Measurements from ENCODE around the gene OR13C5.
"Not testable (repeated sequence)": the region's sequence is repeated elsewhere in the genome, so short reads cannot be mapped to it uniquely, and the experiment has no call there.

The OR13C5 gene, protein sequence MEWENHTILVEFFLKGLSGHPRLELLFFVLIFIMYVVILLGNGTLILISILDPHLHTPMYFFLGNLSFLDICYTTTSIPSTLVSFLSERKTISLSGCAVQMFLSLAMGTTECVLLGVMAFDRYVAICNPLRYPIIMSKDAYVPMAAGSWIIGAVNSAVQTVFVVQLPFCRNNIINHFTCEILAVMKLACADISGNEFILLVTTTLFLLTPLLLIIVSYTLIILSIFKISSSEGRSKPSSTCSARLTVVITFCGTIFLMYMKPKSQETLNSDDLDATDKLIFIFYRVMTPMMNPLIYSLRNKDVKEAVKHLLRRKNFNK

DNA sequence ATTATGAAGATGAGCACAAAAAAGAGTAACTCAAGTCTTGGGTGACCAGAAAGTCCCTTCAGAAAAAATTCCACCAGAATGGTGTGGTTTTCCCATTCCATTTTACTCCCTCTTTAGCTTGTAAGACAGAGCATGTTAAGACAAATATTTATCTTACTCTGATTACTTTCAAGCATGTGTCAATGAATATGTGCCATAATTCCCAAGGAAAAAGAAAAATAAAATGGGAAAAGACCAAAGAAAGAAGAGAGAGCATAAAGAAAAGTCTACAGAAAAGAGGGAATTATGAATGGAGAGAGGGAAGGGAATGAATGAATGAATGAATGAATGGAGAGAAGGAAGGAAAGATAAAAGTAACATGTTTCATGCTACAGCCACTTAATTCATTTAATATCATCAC is at the start of gene OR13C5:
OR13C5 (minus strand) TSS at position 101 of the 400 bp plus-strand sequence; CDS start at position 101, 0 bp downstream.
- DNase-seq (ENCODE audit: low spot score), result not testable (repeated sequence)

DNA sequence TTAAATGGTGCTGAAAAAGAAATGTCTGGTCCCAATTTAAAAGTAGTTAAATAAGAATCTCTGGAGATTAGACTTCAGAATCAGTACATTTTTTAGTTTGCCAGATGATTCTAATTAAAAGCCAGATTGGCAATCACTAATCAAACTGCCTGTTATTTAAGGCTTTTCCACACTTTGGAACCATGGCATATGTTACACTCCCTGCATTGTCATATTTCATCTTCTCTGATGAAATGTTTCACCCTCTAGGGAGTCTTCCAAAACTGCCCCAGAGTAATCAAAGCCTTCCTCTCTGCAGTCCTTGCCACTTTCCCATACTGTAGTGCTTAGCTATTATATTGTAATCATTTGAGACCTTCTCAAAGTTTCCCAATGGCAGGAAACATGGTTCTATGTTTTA is 36.2 kb upstream of the OR13C5 start:
- no peak for DNase-seq (ENCODE audit: low spot score)

DNA sequence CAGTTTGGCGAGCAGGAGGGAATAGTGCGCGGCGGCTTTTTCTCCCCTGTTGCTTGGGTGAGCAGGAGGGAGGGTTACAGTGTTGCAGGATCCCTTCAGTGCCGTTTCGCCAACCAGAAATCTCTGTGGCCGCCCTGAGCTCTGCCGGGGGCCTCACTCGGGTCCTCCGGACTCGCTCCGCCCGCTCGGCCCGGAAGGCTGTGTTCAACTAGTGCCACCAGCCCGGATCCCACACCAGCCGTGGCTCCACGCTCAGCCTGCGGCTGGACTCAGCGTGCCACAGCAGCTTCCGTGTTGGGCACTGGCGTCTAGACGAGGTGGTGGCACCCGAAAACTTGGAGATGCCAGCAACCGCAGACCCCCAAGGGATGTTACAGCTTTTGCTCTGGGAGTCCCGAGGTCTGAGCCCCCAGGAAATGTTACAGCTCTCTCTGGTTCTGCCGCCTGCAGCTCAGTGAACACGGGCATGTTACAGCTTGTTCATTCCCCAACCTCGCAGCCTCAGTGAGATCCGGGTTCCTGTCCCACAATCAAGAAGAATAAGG is 34.8 kb upstream of the OR13C5 start:
- DNase-seq (ENCODE audit: low spot score), result no peak

DNA sequence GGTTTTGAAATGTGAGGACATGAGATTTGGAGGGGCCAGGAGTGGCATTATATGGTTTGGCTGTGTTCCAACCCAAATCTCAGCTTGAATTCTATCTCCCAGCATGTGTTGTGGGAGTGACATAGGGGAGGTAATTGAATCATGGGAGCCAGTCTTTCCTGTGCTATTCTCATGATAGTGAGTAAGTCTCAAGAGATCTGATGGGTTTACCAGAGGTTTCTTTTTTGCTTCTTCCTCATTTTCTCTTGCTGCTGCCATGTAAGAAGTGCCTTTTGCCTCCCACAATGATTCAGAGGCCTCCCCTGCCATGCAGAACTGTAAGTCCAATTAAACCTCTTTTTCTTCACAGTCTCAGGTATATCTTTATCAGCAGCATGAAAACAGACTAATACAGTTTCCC is 26.8 kb upstream of the OR13C5 start:
- DNase-seq (ENCODE audit: low spot score), result not testable (repeated sequence)

DNA sequence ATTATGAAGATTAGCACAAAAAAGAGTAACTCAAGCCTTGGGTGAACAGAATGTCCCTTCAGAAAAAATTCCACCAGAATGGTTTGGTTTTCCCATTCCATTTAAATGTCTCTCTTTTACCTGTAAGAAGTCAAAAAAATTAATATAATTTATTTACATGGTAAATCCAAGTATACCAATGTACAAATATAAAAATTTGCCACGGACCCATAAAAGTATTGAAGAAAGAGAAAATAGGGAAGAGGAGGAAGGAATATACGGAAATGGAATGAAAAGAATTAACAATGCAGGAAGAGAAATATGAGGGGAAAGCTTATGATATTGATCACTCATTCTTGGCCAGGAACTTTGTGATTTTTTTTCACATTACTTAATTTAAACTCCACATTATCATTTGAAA is 18.9 kb upstream of the OR13C5 start, which contains the start of gene OR13C9:
OR13C9 (minus strand) TSS at position 101 of the 400 bp plus-strand sequence; CDS start at position 101, 0 bp downstream.
- DNase-seq (ENCODE audit: low spot score), result no peak

DNA sequence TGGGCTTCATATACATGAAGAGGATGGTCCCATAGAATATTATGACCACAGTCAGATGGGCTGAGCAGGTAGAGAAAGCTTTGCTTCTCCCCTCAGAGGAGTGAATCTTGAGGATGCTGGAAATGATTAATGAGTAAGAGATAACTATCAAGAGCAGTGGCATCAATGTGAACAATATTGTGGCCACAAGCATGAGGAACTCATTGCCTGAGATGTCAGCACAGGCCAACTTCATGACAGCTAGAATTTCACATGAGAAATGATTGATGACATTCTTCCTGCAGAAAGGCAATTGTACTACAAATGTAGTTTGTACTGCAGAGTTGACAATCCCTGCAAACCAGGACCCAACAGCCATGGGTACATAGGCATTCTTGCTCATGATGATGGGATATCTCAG is 18.2 kb upstream of the OR13C5 start:
- DNase-seq (ENCODE audit: low spot score), result no peak

DNA sequence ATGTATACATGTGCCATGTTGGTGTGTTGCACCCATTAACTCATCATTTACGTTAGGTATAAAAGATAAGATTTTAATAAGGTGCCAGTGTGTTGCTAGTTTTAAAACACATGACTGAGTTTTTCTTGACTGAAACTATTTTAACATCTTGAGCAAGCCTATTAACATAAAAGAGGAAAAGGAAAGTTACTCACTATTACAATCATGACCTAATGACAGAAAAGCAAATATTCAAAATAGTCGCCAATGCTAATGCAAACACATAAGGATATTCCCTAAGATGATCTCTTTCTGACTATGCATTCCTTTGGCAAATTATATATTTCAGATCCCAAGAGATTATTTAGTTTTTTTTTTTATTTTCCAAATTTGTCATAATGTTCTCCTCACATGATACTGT is 12.0 kb upstream of the OR13C5 start:
- DNase-seq (ENCODE audit: low spot score), result no peak

DNA sequence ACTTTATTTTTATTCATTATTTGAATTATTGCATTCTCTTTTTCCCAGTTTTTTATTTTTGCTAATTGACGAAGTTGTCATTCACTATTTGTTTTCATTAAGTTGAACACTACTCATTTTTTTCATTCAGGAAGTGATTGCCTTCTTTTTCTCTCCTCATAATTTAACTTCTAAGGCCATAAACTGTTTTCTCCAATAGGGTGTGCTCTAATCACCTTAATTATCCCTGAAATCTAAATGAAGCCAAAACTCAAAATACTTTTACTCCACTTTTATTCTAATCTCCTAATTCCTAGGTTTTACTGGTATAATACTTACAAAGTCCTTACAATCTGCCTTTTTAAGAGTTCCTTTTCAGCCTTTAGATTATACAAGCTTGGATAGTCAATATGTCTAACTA is 9.1 kb upstream of the OR13C5 start:
- no peak for DNase-seq (ENCODE audit: low spot score)

DNA sequence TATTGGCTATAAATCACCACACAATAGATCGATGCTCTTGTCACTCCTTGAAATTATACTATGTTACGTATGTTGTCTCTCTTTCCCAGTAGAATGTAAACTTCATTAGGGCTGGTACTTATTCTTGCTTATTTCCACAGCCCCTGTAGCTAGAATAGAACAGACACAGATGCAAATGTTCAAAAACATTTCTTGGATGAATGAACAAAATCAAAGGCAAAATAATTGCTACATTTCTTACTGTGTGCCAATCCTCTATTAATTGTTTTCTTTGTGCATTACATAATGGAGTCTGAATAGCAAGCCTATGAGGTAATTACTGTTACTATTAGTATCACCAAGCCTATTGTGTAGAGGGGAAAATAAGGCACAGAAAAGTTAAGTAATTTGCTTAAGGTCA is 6.9 kb upstream of the OR13C5 start:
- DNase-seq (ENCODE audit: low spot score), result peak; percentile 3

DNA sequence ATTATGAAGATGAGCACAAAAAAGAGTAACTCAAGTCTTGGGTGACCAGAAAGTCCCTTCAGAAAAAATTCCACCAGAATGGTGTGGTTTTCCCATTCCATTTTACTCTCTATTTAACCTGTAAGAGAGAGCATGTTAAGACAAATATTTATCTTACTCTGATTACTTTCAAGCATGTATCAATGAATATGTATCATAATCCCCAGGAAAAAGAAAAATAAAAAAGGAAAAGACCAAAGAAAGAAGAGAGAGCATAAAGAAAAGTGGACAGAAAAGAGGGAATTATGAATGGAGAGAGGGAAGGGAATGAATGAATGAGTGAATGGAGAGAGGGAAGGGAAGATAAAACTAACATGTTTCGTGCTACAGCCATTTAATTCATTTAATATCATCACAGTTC is 6.3 kb upstream of the OR13C5 start, which contains the start of gene OR13C2:
OR13C2 (minus strand) TSS at position 101 of the 400 bp plus-strand sequence; CDS start at position 101, 0 bp downstream.
- DNase-seq (ENCODE audit: low spot score), result not testable (repeated sequence)

DNA sequence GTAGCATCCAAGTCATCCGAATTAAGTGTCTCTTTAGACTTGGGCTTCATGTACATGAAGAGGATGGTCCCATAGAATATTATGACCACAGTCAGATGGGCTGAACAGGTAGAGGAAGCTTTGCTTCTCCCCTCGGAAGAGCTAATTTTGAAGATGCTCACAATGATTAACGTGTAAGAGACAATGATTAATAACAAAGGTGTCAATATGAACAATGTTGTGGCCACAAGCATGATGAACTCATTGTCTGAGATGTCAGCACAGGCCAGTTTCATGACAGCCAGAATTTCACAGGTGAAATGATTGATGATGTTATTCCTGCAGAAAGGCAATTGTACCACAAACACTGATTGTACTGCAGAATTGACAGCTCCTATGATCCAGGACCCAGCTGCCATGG is 5.6 kb upstream of the OR13C5 start:
- no peak for DNase-seq (ENCODE audit: low spot score)

DNA sequence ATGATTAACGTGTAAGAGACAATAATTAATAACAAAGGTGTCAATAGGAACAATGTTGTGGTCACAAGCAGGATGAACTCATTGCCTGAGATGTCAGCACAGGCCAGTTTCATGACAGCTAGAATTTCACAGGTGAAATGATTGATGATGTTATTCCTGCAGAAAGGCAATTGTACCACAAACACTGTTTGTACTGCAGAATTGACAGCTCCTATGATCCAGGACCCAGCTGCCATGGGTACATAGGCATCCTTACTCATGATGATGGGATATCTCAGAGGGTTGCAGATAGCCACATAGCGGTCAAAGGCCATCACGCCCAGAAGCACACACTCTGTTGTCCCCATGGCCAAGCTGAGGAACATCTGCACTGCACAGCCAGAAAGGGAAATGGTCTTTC is 464 bp downstream of the OR13C5 start:
- not testable (repeated sequence) for DNase-seq (ENCODE audit: low spot score)

DNA sequence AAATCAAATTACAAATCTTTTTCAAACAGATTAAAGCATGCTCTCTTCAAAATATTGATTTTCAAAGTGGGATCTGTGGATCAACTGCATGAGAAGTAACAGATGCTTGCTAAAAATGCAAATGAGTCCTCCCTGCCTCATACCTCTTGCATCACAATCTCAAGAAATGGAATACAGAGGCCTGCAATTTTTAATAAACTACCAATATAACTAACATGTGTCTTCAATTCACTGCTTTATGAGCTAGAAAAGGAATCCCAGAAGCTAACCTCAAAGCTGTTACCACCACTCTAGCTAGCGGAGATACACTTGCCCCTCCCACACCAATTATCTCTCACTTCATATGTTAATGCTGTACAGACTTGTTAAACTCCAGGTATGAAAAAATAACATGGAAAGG is 9.6 kb downstream of the OR13C5 start:
- no peak for DNase-seq (ENCODE audit: low spot score)

DNA sequence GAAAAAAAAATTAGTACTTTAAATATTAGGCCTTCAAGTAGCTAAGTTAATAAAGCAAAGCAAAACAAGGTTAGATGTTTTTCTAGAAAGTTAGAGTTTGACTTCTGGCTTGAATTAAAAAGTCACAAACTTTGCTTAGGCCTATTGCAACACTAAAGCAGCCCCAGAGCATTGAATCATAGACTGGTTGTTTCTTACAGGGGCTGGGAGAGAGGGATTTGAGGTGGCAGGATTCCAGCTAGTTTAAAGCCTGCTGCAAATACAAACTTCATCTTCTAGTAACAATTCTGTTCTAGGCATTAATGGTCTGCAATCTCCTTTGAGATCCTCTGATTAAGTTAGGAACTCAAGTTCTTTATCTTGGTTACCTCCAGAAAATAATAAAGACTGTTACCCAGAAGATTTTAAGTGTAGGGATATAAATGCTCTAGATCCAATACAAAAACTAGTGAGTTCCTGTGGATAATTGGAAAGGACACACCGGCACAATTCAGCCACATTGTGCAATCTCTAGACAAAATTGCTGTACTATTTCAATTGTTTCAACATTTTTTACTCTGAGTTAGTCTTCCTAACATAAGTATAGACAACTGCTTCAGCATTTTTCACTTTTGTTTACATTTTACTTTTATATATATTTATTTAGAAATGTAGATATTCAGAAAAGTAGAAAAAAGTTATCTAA is 12.6 kb downstream of the OR13C5 start:
- no peak for DNase-seq (ENCODE audit: low spot score)

DNA sequence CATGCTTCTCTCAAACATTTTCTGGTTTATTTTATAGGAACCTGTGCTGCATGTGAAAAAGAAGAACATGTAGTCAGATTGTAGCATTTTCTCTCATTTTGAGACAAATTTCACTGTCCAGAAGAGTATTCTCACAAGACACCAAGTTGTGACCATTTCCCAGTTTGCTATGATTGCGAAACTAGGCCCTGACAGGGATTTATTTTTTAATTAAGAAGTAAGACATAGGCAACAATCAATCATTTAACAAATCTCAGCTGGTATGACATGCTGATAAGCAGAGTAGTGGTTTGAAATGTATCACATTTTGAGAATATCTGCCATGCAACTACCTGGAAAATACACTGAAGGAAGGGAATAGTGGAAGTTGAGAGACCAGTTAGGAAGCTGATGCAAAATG is 18.7 kb downstream of the OR13C5 start:
- no peak for DNase-seq (ENCODE audit: low spot score)

DNA sequence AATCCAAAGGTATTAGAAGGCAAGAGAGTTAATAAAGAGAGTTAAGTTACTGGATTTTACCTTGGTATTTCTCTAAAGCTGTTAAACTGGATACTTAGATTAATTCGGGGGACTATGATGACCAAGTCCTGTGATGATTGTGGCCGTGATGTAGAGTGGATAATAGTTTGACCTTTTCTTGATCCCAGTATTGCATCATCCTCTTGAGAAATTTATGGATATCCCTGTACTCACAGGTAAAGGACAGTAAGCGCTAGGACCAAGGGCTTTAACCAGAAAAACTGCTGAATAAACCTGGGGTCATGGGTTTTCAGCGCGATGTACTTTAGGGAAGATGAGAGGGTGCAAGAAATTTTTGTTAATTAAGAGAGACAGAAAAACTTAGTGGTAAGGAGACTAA is 21.9 kb downstream of the OR13C5 start:
- no peak for DNase-seq (ENCODE audit: low spot score)

DNA sequence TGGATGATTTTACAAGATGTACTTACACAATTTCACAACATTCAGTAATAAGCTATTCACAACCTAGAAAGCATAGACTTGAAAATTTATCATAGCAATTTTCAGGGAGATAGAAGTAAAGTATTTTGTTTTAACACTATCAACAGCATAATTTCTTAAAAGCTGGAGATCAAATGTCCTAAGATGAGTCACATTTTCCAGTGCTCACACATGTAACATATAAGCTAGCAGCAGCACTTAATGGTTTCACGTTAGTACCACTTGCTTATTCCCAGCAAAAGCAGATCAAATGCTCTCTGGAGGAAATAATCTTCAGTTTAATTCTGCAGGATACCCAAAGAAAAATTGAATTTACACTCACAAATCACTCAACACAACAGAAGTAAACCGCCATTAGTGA is 23.8 kb downstream of the OR13C5 start:
- DNase-seq (ENCODE audit: low spot score), result no peak

DNA sequence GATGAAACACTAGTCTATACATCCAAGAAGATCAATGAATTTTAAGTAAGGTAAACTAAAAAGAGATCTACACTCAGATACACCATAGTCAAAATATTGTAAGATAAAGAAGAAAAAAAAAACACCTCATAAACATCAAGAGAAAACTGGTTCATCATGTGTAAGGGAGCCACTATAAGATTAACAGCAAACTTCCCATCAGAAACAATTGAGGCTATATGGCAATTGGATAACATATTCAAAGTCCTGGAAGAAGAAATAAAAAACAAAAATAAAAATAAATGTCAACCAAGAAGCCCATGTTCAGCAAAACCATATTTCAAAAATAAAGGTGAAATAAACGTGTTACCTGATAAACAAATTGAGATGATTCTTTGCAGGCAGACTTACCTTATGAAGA is 26.6 kb downstream of the OR13C5 start:
- no peak for DNase-seq (ENCODE audit: low spot score)

DNA sequence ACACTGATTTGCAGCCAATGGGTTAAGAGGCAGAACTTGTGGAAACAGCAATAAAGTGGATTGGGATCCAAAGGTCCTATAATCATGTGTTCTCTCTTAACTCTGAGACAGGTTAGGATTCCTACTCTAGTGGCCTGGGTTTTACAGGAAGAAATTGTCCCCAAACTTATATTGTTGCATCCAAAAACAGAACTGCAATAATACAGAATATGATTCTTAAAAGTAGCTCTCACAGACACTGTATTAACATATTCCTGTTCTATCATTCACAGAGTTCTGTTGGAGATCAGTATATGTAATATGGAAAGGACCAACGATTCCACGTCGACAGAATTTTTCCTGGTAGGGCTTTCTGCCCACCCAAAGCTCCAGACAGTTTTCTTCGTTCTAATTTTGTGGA is 30.3 kb downstream of the OR13C5 start, which contains the start of gene OR13C8:
OR13C8 (plus strand) TSS at position 301 of the 400 bp plus-strand sequence; CDS start at position 301, 0 bp downstream.
- no peak for DNase-seq (ENCODE audit: low spot score)

DNA sequence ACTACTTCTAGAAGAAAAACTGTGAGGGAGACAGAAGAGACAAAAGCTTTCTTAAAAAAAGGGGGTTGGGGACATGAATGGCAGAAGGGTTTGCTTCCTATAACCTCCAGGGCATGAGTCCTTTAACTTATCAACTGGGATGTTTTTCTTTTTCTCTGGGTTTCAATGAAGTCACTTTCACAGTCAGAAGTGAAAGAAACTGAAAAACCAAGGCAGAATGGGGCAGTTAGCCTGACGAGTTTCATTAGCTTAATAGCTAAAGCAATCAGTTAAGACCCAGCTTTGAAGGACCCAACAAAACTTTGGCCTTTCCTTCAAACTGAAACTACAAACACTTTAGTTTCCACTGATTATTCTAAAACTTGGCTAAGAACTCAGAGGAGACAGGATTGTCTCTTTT is 34.9 kb downstream of the OR13C5 start:
- DNase-seq (ENCODE audit: low spot score), result no peak

DNA sequence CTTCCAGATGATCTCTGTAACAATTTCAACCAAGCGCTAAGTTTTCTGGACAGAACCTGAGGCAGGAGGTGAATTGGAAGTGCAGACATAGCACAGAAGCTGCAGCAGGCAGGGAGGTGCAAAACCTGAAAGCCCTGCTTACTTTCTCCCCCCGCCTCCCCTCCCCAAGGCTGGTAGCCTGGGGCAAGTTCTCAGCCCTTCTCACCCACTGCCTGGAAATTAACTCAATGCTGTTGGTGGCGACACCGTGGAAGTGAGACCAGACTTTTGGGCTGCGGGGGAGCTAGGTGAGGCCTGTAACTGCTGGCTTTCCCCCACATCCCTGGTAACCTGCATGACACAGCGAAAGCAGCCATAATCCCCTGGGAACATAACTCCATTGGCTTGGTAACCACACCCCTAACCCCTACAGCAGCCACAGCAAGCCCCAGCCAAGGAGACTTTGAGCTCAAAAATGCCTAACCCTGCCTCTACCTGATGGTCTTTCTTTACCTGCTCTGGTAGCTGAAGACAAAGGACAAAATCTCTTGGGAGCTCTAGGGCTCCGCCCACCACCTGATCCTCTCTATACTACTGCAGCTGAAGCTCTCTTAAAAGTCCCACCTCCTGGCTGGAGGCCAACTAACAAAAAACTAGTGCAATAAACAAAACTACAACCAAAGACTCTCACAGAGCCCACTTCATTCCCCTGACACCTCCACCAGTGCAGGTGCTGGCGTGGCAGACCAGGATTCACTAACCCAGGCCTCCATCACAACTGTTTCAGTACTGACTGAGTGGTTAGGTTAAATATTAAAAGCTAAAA is 42.2 kb downstream of the OR13C5 start:
- DNase-seq (ENCODE audit: low spot score), result no peak

DNA sequence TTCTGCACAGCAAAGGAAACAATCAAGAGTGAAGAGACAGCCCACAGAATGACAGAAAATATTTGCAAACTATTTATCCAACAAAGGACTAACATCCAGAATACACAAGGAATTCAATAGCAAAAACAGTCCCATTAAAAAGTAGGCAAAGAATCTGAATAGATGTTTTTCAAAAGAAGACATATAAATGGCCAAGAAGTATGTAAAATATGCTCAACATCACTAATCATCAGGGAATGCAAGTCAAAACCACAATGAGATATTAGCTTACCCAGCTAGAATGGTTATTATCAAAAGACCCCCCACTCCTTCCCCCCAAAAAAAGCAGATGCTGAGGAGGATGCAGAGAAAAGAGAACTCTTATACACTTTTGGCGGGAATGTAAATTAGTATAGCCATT is 43.7 kb downstream of the OR13C5 start:
- DNase-seq (ENCODE audit: low spot score), result no peak
